ENCODE results near the gene BLVRA.
"Not testable (repeated sequence)": the region's sequence is repeated elsewhere in the genome, so short reads cannot be mapped to it uniquely, and the experiment has no call there.

Gene BLVRA

GRCh38 chr7:43771573-43771972 lies 13.1 kb downstream of the BLVRA start:
- H3K4me1 Mint-ChIP-seq = no peaks in the 10 kb centered on the region

GRCh38 chr7:43773268-43773667 lies 14.8 kb downstream of the BLVRA start:
- H3K4me3 Mint-ChIP-seq; H3K36me3 Mint-ChIP-seq; ATAC-seq; DNase-seq (ENCODE audit: low spot score in 2 of 2); H3K4me1 Mint-ChIP-seq; H3K27ac Mint-ChIP-seq; H3K9me3 Mint-ChIP-seq: not testable (repeated sequence)

More at GRCh38 chr7:43771573-43771972, 13.1 kb downstream of the BLVRA start:
- Mint-ChIP-seq H3K4me3 (no peak overlapping the region), H3K9me3 (no peaks in the 10 kb centered on the region), H3K36me3 (peaks cover 9% of the 10 kb centered on the region), H3K27ac (peak overlapping the region; percentile 29)
- no peak for ATAC-seq
- DNase-seq (ENCODE audit: low spot score in 2 of 2) = no peak

- not testable (repeated sequence) for H3K4me3 Mint-ChIP-seq; H3K27ac Mint-ChIP-seq; DNase-seq (ENCODE audit: low spot score in 2 of 2); ATAC-seq; H3K9me3 Mint-ChIP-seq; H3K36me3 Mint-ChIP-seq; H3K4me1 Mint-ChIP-seq
Observed at GRCh38 chr7:43775255-43775654, 16.8 kb downstream of the BLVRA start.

- not testable (repeated sequence) for H3K4me3 Mint-ChIP-seq; H3K4me1 Mint-ChIP-seq; ATAC-seq; H3K36me3 Mint-ChIP-seq; H3K9me3 Mint-ChIP-seq; H3K27ac Mint-ChIP-seq; DNase-seq (ENCODE audit: low spot score in 2 of 2)
Observed at GRCh38 chr7:43778293-43779044, 20.0 kb downstream of the BLVRA start.

- DNase-seq (ENCODE audit: low spot score in 2 of 2) (no peak), ATAC-seq (no peak)
- no peak overlapping the region for H3K27ac Mint-ChIP-seq
- H3K4me3 Mint-ChIP-seq = no peak overlapping the region
- no peaks in the 10 kb centered on the region for H3K36me3 Mint-ChIP-seq
- H3K9me3 Mint-ChIP-seq = no peaks in the 10 kb centered on the region
- H3K4me1 Mint-ChIP-seq = peaks cover 8% of the 10 kb centered on the region
Observed at GRCh38 chr7:43779045-43779812, 20.7 kb downstream of the BLVRA start.

GRCh38 chr7:43781726-43782607 lies 23.5 kb downstream of the BLVRA start:
- Mint-ChIP-seq H3K27ac (no peak overlapping the region), H3K9me3 (no peaks in the 10 kb centered on the region), H3K36me3 (no peaks in the 10 kb centered on the region), H3K4me3 (no peak overlapping the region), H3K4me1 (peaks cover 8% of the 10 kb centered on the region)
- no peak for ATAC-seq
- no peak for DNase-seq (ENCODE audit: low spot score in 2 of 2)

GRCh38 chr7:43782768-43783555 lies 24.5 kb downstream of the BLVRA start:
- Mint-ChIP-seq H3K27ac (no peak overlapping the region), H3K4me3 (no peak overlapping the region), H3K4me1 (peaks cover 8% of the 10 kb centered on the region), H3K9me3 (no peaks in the 10 kb centered on the region), H3K36me3 (no peaks in the 10 kb centered on the region)
- ATAC-seq (no peak), DNase-seq (ENCODE audit: low spot score in 2 of 2) (no peak)

GRCh38 chr7:43784030-43784584 lies 25.6 kb downstream of the BLVRA start:
- peak overlapping the region; percentile 3 for H3K4me3 Mint-ChIP-seq
- no peak for DNase-seq (ENCODE audit: low spot score in 2 of 2)
- no peak for ATAC-seq
- H3K36me3 Mint-ChIP-seq = peaks cover 5% of the 10 kb centered on the region
- peaks cover 4% of the 10 kb centered on the region for H3K4me1 Mint-ChIP-seq
- H3K9me3 Mint-ChIP-seq = no peaks in the 10 kb centered on the region
- H3K27ac Mint-ChIP-seq = no peak overlapping the region

GRCh38 chr7:43784585-43785087 lies 26.2 kb downstream of the BLVRA start:
- peak overlapping the region; percentile 3 for H3K4me3 Mint-ChIP-seq
- H3K27ac Mint-ChIP-seq; DNase-seq (ENCODE audit: low spot score in 2 of 2); H3K4me1 Mint-ChIP-seq; H3K36me3 Mint-ChIP-seq; H3K9me3 Mint-ChIP-seq: not testable (repeated sequence)
- ATAC-seq = peak; percentile 77

- peaks cover 6% of the 10 kb centered on the region for H3K36me3 Mint-ChIP-seq
- H3K9me3 Mint-ChIP-seq = no peaks in the 10 kb centered on the region
- no peak overlapping the region for H3K4me3 Mint-ChIP-seq
- no peak overlapping the region for H3K27ac Mint-ChIP-seq
- H3K4me1 Mint-ChIP-seq = no peaks in the 10 kb centered on the region
- DNase-seq (ENCODE audit: low spot score in 2 of 2) (no peak), ATAC-seq (no peak)
Observed at GRCh38 chr7:43785420-43785819, 26.9 kb downstream of the BLVRA start.

GRCh38 chr7:43787771-43788170 lies 29.3 kb downstream of the BLVRA start:
- ATAC-seq = no peak
- Mint-ChIP-seq H3K9me3 (no peaks in the 10 kb centered on the region), H3K4me3 (no peak overlapping the region), H3K27ac (no peak overlapping the region), H3K36me3 (peaks cover 22% of the 10 kb centered on the region), H3K4me1 (no peaks in the 10 kb centered on the region)
- no peak for DNase-seq (ENCODE audit: low spot score in 2 of 2)

- Mint-ChIP-seq H3K27ac (no peak overlapping the region), H3K9me3 (no peaks in the 10 kb centered on the region), H3K4me1 (no peaks in the 10 kb centered on the region), H3K36me3 (peaks cover 22% of the 10 kb centered on the region), H3K4me3 (no peak overlapping the region)
- DNase-seq (ENCODE audit: low spot score in 2 of 2) = no peak
- no peak for ATAC-seq
Observed at GRCh38 chr7:43790006-43790405, 31.5 kb downstream of the BLVRA start.

- ATAC-seq (no peak), DNase-seq (ENCODE audit: low spot score in 2 of 2) (no peak)
- Mint-ChIP-seq H3K4me3 (no peak overlapping the region), H3K4me1 (no peaks in the 10 kb centered on the region), H3K36me3 (peaks cover 22% of the 10 kb centered on the region), H3K27ac (no peak overlapping the region), H3K9me3 (no peaks in the 10 kb centered on the region)
Observed at GRCh38 chr7:43790834-43791233, 32.4 kb downstream of the BLVRA start.

GRCh38 chr7:43791665-43792064 lies 33.2 kb downstream of the BLVRA start:
- DNase-seq (ENCODE audit: low spot score in 2 of 2) (no peak), ATAC-seq (no peak)
- H3K4me3 Mint-ChIP-seq = no peak overlapping the region
- peaks cover 22% of the 10 kb centered on the region for H3K36me3 Mint-ChIP-seq
- H3K4me1 Mint-ChIP-seq = no peaks in the 10 kb centered on the region
- no peak overlapping the region for H3K27ac Mint-ChIP-seq
- no peaks in the 10 kb centered on the region for H3K9me3 Mint-ChIP-seq
